SK-N-SH (cell line): ENCODE results near the gene LGR6. TPM values are rescaled to one million over a fixed set of nuclear protein-coding genes. Genes with fewer than 3 reads are reported as not detected.
A peak's percentile ranks its signal among the peaks of the same experiment; 100 is the strongest.

Experiments
- CTCF ChIA-PET: fragments of 300-600, 350-600 bp; formaldehyde crosslinking; extraction: SDS; loops from one replicate; lab custom pipeline; 2021; lab: Yijun Ruan, JAX
- POLR2A ChIA-PET: fragments of 350-600 bp; sonication (Branson Sonifier 250); formaldehyde crosslinking; extraction: SDS; loops from one replicate; lab custom pipeline; 2020; ENCODE audit warnings: antibody characterized with exemption, inconsistent platforms; lab: Yijun Ruan, JAX
- DNase-seq: peaks from one replicate; pipeline ENCODE4 v3.0.0; 2012
- H2AFZ ChIP-seq: fragments of 200-600 bp; sonication (generic); 2 replicates; pipeline ENCODE4 v1.8.1; 2016; ENCODE audit warnings: antibody characterized with exemption, mild to moderate bottlenecking, low read depth
- H3F3A ChIP-seq: fragments of 200-600 bp; sonication (generic); replicated peaks from 2 replicates; pipeline ENCODE3; 2016; ENCODE audit warnings: antibody characterized with exemption, mild to moderate bottlenecking; ENCODE audit not compliant: insufficient read depth
- H3K27ac ChIP-seq, 2 experiments: fragments of 200-500 bp in 1 of 2; fragments of 200-600 bp in 1 of 2; sonication (Bioruptor generic) in 1 of 2; sonication (generic), shearing (Covaris generic) in 1 of 2; 2 replicates each; pipeline versions ENCODE4 v1.5.1 to v1.6.1; 2014 to 2016; ENCODE audit warnings: low read depth in 2 of 2, inconsistent platforms in 1 of 2, low read length in 1 of 2, mild to moderate bottlenecking in 1 of 2, mixed read lengths in 1 of 2
- H3K27me3 ChIP-seq: fragments of 200-600 bp; sonication (generic), shearing (Covaris generic); 2 replicates; pipeline ENCODE4 v1.6.1; 2016; ENCODE audit warnings: mixed run types; ENCODE audit not compliant: insufficient read depth
- H3K36me3 ChIP-seq, 2 experiments: fragments of 200-500 bp in 1 of 2; fragments of 200-600 bp in 1 of 2; sonication (Bioruptor generic) in 1 of 2; sonication (generic) in 1 of 2; replicated peaks in 1 of 2; 2 replicates each; pipeline versions ENCODE3 to v1.5.1; 2014 to 2016; ENCODE audit warnings: low read length in 1 of 2, mild to moderate bottlenecking in 1 of 2; ENCODE audit not compliant: insufficient read depth in 2 of 2, control insufficient read depth in 1 of 2
- H3K4me1 ChIP-seq, 2 experiments: fragments of 200-500 bp in 1 of 2; fragments of 200-600 bp in 1 of 2; sonication (Bioruptor generic) in 1 of 2; sonication (generic), shearing (Covaris generic) in 1 of 2; 2 replicates each; pipeline versions ENCODE4 v1.5.1 to v1.6.1; 2014 to 2016; ENCODE audit warnings: low read depth in 1 of 2, low read length in 1 of 2, mixed run types in 1 of 2; ENCODE audit not compliant: insufficient read depth in 2 of 2, control insufficient read depth in 1 of 2
- H3K4me2 ChIP-seq: fragments of 200-600 bp; sonication (generic), shearing (Covaris generic); 2 replicates; pipeline ENCODE4 v1.6.1; 2017; ENCODE audit warnings: mixed run types
- H3K4me3 ChIP-seq, 2 experiments: fragments of 200-500 bp in 1 of 2; fragments of 200-600 bp in 1 of 2; sonication (Bioruptor generic) in 1 of 2; sonication (generic), shearing (Covaris generic) in 1 of 2; 2 replicates each; pipeline versions ENCODE4 v1.5.1 to v1.8.1; 2014 to 2016; ENCODE audit warnings: low read depth in 2 of 2, inconsistent platforms in 1 of 2, low read length in 1 of 2, mild to moderate bottlenecking in 1 of 2, mixed read lengths in 1 of 2, moderate library complexity in 1 of 2
- H3K79me2 ChIP-seq: fragments of 200-600 bp; sonication (generic); 2 replicates; pipeline ENCODE4 v1.8.1; 2017; ENCODE audit warnings: mild to moderate bottlenecking; ENCODE audit not compliant: insufficient read depth
- H3K9ac ChIP-seq: fragments of 200-600 bp; sonication (generic); 2 replicates; pipeline ENCODE4 v1.6.1; 2017; ENCODE audit warnings: mixed run types
- H3K9me2 ChIP-seq: fragments of 200-600 bp; sonication (generic); 2 replicates; pipeline ENCODE4 v1.6.1; 2017; ENCODE audit warnings: mixed run types
- H3K9me3 ChIP-seq: fragments of 200-600 bp; sonication (generic); 2 replicates; pipeline ENCODE4 v1.6.1; 2017; ENCODE audit warnings: mixed run types, mild to moderate bottlenecking, moderate library complexity
- H4K20me1 ChIP-seq: fragments of 200-600 bp; sonication (generic); 2 replicates; pipeline ENCODE4 v1.6.1; 2017; ENCODE audit warnings: mild to moderate bottlenecking, mixed run types; ENCODE audit not compliant: insufficient read depth
- FOSL2 ChIP-seq: IDR thresholded peaks from 2 replicates; pipeline ENCODE4 v1.4.0; 2012; ENCODE audit warnings: low read depth, mild to moderate bottlenecking, moderate library complexity, borderline replicate concordance
- JUND ChIP-seq: IDR thresholded peaks from 2 replicates; pipeline ENCODE4 v1.4.0; 2012
- MXI1 ChIP-seq: IDR thresholded peaks from 2 replicates; pipeline ENCODE4 v1.6.1; 2012; ENCODE audit warnings: mild to moderate bottlenecking, low read depth, low read length, improper control_type of control experiment
- RAD21 ChIP-seq: IDR thresholded peaks from 2 replicates; pipeline ENCODE4 v1.6.1; 2012; ENCODE audit warnings: mild to moderate bottlenecking, low read length
- RXRA ChIP-seq: IDR thresholded peaks from 2 replicates; pipeline ENCODE4 v1.4.0; 2012; ENCODE audit warnings: low read depth, mild to moderate bottlenecking, borderline replicate concordance
- SMC3 ChIP-seq: IDR thresholded peaks from 2 replicates; pipeline ENCODE4 v1.6.1; 2012; ENCODE audit warnings: low read depth, low read length, improper control_type of control experiment
- TEAD4 ChIP-seq: IDR thresholded peaks from 2 replicates; pipeline ENCODE4 v1.4.0; 2012; ENCODE audit warnings: mild to moderate bottlenecking, borderline replicate concordance; ENCODE audit not compliant: insufficient read depth
- WGBS: methylation state at CpG from one replicate; pipeline ENCODE4 v1.1.6; 2017; ENCODE audit warnings: low lambda C conversion rate; 5-methylcytosine and 5-hydroxymethylcytosine counted together
- polyA plus RNA-seq, 3 experiments: library from polyadenylated mRNA; depleted of rRNA; stranded (reverse); fragments of >200 nt; gene quantifications; 2 replicates each; pipeline ENCODE4 v1.2.3, GENCODE V29; 2012
- TF ChIP-seq, protein P1 (sequence below): fragments of 200-600 bp; sonication (generic); IDR thresholded peaks from 2 replicates; pipeline ENCODE4 v1.6.1; 2017; ENCODE audit warnings: antibody characterized with exemption, mild to moderate bottlenecking, moderate library complexity
- TF ChIP-seq, protein P2 (sequence below): fragments of 150-350 bp; IDR thresholded peaks from 2 replicates; pipeline ENCODE4 v1.6.1; 2017; ENCODE audit warnings: antibody characterized with exemption, low read length, low read depth, borderline replicate concordance
- TF ChIP-seq, protein P3 (sequence below): IDR thresholded peaks from 2 replicates; pipeline ENCODE4 v1.4.0; 2012; ENCODE audit warnings: low read depth

Gene LGR6
- polyA plus RNA-seq, 1 of the 3 experiments (the other 2 are of a cell fraction) = 0.03 TPM

DNA sequence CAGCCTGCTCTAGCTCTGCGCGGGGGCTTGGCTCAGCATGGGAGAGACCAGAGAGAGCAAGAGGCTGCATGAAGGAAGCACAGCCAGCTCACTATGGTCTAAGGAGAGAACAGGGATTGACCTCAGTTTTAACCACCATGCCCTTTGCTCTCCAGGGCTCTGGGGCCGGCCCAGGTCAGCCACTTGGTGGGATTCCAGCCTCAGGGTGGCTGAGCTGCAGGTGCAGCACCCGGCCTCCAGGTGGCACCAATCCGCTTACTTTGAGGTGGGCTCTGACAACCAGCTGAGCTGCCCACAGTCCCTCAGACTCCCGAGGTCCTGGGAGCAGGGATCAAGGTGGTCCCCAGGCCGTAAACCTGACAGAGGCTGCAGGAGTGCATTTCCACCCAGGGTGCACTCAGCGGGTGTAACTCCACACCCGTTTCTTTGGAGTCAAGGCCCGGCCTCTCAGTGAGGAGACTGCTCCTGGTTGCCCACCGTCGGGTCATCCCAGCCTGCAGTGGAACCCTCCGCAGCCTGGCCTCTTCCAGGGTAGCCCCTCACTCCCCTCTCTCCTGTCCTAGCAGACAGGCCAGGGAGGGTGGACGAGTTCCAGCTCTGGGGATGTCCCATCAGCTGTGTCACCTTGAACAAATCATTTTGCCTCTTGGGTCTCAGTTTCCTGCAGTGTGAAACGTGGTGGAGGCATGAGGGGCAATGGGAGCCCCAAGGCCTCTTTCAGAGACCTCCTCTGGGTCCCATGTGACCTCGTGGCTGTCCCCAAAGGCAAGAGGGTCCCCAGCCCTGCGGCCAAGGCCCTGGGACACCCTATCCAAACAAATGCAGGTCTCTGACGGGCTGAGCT is 607 bp upstream of the LGR6 start:
- no peaks in the 10 kb centered on the region for H4K20me1 ChIP-seq
- H3F3A ChIP-seq = no peaks in the 10 kb centered on the region
- ChIA-PET POLR2A (interaction anchor here (0.6 to 0.9 kb wide), 4 partner anchors 19 to 164 kb away, joined by 3 to 7 read pairs (median 4); partner anchors contain the start of gene UBE2T), CTCF (interaction anchor here (0.6 to 6.1 kb wide), 50 partner anchors 8 to 546 kb away, joined by 3 to 161 read pairs (median 5); no protein-coding TSS in a partner anchor)
- peak; percentile 89 for DNase-seq
- 39% methylated on average over 10 of the region's 18 CpGs for WGBS
- no peaks in the 10 kb centered on the region for H3K9me2 ChIP-seq
- H3K4me3 ChIP-seq = no peak overlapping the region
- no peaks in the 10 kb centered on the region for H3K36me3 ChIP-seq
- no peaks in the 10 kb centered on the region for H3K79me2 ChIP-seq
- H3K27me3 ChIP-seq = peaks cover 28% of the 10 kb centered on the region
- TF ChIP-seq, protein P1, sequence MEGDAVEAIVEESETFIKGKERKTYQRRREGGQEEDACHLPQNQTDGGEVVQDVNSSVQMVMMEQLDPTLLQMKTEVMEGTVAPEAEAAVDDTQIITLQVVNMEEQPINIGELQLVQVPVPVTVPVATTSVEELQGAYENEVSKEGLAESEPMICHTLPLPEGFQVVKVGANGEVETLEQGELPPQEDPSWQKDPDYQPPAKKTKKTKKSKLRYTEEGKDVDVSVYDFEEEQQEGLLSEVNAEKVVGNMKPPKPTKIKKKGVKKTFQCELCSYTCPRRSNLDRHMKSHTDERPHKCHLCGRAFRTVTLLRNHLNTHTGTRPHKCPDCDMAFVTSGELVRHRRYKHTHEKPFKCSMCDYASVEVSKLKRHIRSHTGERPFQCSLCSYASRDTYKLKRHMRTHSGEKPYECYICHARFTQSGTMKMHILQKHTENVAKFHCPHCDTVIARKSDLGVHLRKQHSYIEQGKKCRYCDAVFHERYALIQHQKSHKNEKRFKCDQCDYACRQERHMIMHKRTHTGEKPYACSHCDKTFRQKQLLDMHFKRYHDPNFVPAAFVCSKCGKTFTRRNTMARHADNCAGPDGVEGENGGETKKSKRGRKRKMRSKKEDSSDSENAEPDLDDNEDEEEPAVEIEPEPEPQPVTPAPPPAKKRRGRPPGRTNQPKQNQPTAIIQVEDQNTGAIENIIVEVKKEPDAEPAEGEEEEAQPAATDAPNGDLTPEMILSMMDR = peak; percentile 83
- no peak for TF ChIP-seq RXRA
- TF ChIP-seq, protein P2, sequence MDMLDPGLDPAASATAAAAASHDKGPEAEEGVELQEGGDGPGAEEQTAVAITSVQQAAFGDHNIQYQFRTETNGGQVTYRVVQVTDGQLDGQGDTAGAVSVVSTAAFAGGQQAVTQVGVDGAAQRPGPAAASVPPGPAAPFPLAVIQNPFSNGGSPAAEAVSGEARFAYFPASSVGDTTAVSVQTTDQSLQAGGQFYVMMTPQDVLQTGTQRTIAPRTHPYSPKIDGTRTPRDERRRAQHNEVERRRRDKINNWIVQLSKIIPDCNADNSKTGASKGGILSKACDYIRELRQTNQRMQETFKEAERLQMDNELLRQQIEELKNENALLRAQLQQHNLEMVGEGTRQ = no peak
- TF ChIP-seq, protein P3, sequence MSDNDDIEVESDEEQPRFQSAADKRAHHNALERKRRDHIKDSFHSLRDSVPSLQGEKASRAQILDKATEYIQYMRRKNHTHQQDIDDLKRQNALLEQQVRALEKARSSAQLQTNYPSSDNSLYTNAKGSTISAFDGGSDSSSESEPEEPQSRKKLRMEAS = no peak
- TF ChIP-seq RAD21 = peak; percentile 84
- no peak for TF ChIP-seq TEAD4
- TF ChIP-seq SMC3 = peak; percentile 87
- TF ChIP-seq FOSL2 = no peak
- no peak overlapping the region for H3K27ac ChIP-seq
- H3K4me1 ChIP-seq = peaks cover 0 to 10% of the 10 kb centered on the region in 2 experiments; a peak in 1 of 4 replicates
- H2AFZ ChIP-seq = 0 out of 2 replicates have a peak overlapping the region, but pooled peaks have one; percentile 35
- no peaks in the 10 kb centered on the region for H3K9me3 ChIP-seq
- peak overlapping the region; percentile 52; the same call in 1 of the 2 replicates for H3K4me2 ChIP-seq
- H3K9ac ChIP-seq = no peak overlapping the region

DNA sequence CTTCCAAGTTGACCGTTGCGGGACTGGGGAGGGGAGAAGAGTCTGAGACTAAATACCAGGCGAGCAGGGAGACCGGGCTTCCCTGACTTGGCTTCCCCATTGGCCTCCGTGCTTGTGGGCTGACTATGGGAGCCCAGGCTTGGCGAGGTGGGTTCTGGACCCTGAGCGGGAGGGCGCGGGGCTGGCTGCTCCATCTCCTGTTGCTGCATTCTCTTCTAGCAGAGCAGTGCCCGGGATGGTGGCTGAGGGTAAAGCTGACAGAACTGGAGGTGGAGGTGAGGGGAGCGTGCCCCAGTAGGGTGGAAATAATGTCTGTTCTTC is 689 bp downstream of the LGR6 start:
- Histone ChIP-seq H3K4me1 (peaks cover 0 to 10% of the 10 kb centered on the region in 2 experiments; a peak in 1 of 4 replicates), H3K4me2 (no peak overlapping the region), H3K79me2 (no peaks in the 10 kb centered on the region), H2AFZ (no peak overlapping the region)
- ChIA-PET CTCF (interaction anchor here (0.9 to 6.1 kb wide), 16 partner anchors 9 to 526 kb away, joined by 3 to 161 read pairs (median 10); no protein-coding TSS in a partner anchor), POLR2A (no interaction called here)
- no peak for TF ChIP-seq MXI1
- no peak for TF ChIP-seq JUND
- no peak for TF ChIP-seq RAD21
- TF ChIP-seq, all 33 proteins: peak for 0
- Histone ChIP-seq H3K36me3 (no peaks in the 10 kb centered on the region), H3K9me2 (no peaks in the 10 kb centered on the region), H3K9ac (no peak overlapping the region), H3K27ac (no peak overlapping the region), H3F3A (no peaks in the 10 kb centered on the region), H4K20me1 (no peaks in the 10 kb centered on the region), H3K27me3 (peaks cover 28% of the 10 kb centered on the region), H3K9me3 (no peaks in the 10 kb centered on the region), H3K4me3 (no peak overlapping the region)
- 52% methylated on average over 10 of the region's 11 CpGs for WGBS
- DNase-seq = no peak
